Measurements from ENCODE around the gene BARHL2. TPM values are rescaled to one million over a fixed set of nuclear protein-coding genes. Genes with fewer than 3 reads are reported as not detected.

The BARHL2 gene
- total and polyA plus RNA-seq, 10 of the 15 experiments (the other 5 are each of a cell fraction or from before 2014, with no cell fraction given), result not detected

GRCh38 chr1:90761156-90761555 lies 44.1 kb upstream of the BARHL2 start:
- Histone ChIP-seq H3K36me3 (ENCODE audit: control insufficient read depth in 2 of 2, insufficient read depth in 2 of 2, low read length in 1 of 2) (no peaks in the 10 kb centered on the region), H3K4me1 (ENCODE audit: control insufficient read depth, insufficient read depth, low read length) (no peaks in the 10 kb centered on the region), H3K9me3 (replicated peaks; ENCODE audit: control insufficient read depth, insufficient read depth, low read length) (no peaks in the 10 kb centered on the region), H3K9ac (ENCODE audit: control insufficient read depth, insufficient read depth, low read length) (no peak overlapping the region), H3K79me2 (ENCODE audit: control insufficient read depth, insufficient read depth, low read length) (no peaks in the 10 kb centered on the region), H4K20me1 (ENCODE audit: control insufficient read depth, insufficient read depth) (no peaks in the 10 kb centered on the region), H3K27ac (ENCODE audit: control insufficient read depth, insufficient read depth) (no peak overlapping the region), H3K4me3 (no peak overlapping the region), H2AFZ (ENCODE audit: control insufficient read depth, low read depth, low read length) (no peak overlapping the region), H3K4me2 (ENCODE audit: control insufficient read depth, insufficient read depth) (no peak overlapping the region), H3K27me3 (replicated peaks in 1 of 2; ENCODE audit: control insufficient read depth in 2 of 2, insufficient read depth in 2 of 2, low read length in 1 of 2) (0 out of 4 replicates have a peak, but pooled peaks cover 0 to 2% of the 10 kb centered on the region in 2 experiments)
- RAD21 ChIA-PET (ENCODE audit: unreplicated experiment), result no interaction called here
- 53% methylated on average over 7 of the region's 7 CpGs for WGBS (ENCODE audit: insufficient coverage, insufficient replicate concordance, low lambda C conversion rate, missing lambda C conversion rate)
- POLR2A ChIA-PET, result no interaction called here
- in situ Hi-C loops (cut with MboI), result no loop called here
- intact Hi-C loops (cut with micrococcal nuclease; ENCODE audit: unreplicated experiment), result no loop called here
- DNase-seq (ENCODE audit: low read depth, low spot score) (no peak), ATAC-seq (no peak), FAIRE-seq (no peak)
- SMC1A ChIA-PET (ENCODE audit: uncharacterized antibody, unreplicated experiment), result no interaction called here
- CTCF ChIA-PET, result no interaction called here
- BruUV-seq (replicated peaks), result no TSS peak
- TF ChIP-seq TCF12 (IDR thresholded peaks at IDR 0.05; ENCODE audit: low read depth, low read length) (no peak), SP1 (IDR thresholded peaks at IDR 0.05; ENCODE audit: low read depth, low read length) (no peak), ZBTB11 (CRISPR knock-in tag; IDR thresholded peaks at IDR 0.05) (no peak), ZNF592 (IDR thresholded peaks at IDR 0.05) (no peak), ZNF207 (IDR thresholded peaks at IDR 0.05; ENCODE audit: borderline replicate concordance) (no peak), NR2F1 (conservative IDR thresholded peaks at IDR 0.05) (no peak), BMI1 (IDR thresholded peaks at IDR 0.05; ENCODE audit: borderline replicate concordance) (no peak), ZNF217 (IDR thresholded peaks at IDR 0.05) (no peak)
